WTC11 (cell line): ENCODE data around the gene SYCP3.

Source experiments
- ATF3 ChIP-seq: sonication (generic); formaldehyde crosslinking; conservative IDR thresholded peaks from 2 replicates; pipeline ENCODE4 v1.8.1; 2022; ENCODE audit warnings: mild to moderate bottlenecking, missing genetic modification reagents
- CREM ChIP-seq: sonication (generic); formaldehyde crosslinking; IDR thresholded peaks from 2 replicates; pipeline ENCODE4 v1.8.1; 2022; ENCODE audit warnings: mild to moderate bottlenecking, missing genetic modification reagents, moderate library complexity
- CTCF ChIP-seq: fragments of 200-600 bp; IDR thresholded peaks from 2 replicates; pipeline ENCODE4 v1.8.0; 2022; ENCODE audit warnings: antibody characterized with exemption
- ESRRA ChIP-seq: sonication (generic); formaldehyde crosslinking; IDR thresholded peaks from 2 replicates; pipeline ENCODE4 v1.8.1; 2022; ENCODE audit warnings: mild to moderate bottlenecking, missing genetic modification reagents, borderline replicate concordance
- NR2C2 ChIP-seq: sonication (generic); formaldehyde crosslinking; IDR thresholded peaks from 2 replicates; pipeline ENCODE4 v1.8.0; 2022; ENCODE audit warnings: mild to moderate bottlenecking, missing genetic modification reagents
- SMAD4 ChIP-seq: sonication (generic); formaldehyde crosslinking; IDR thresholded peaks from 2 replicates; pipeline ENCODE4 v1.8.0; 2022; ENCODE audit warnings: mild to moderate bottlenecking, missing genetic modification reagents
- ZNF232 ChIP-seq: sonication (generic); formaldehyde crosslinking; IDR thresholded peaks from 2 replicates; pipeline ENCODE4 v1.8.0; 2022; ENCODE audit warnings: mild to moderate bottlenecking, missing genetic modification reagents

- TF ChIP-seq ATF3 (CRISPR knock-in tag) (no peak), NR2C2 (no peak), CTCF (no peak), SMAD4 (no peak), ZNF232 (CRISPR knock-in tag) (no peak), ESRRA (CRISPR knock-in tag) (no peak), CREM (CRISPR knock-in tag) (no peak)
Measured at GRCh38 chr12:101764051-101764792, 25.0 kb upstream of the SYCP3 start.
